HG02610 (cell line): ENCODE data around the gene NUTM2E.
"Not testable (repeated sequence)": the region's sequence is repeated elsewhere in the genome, so short reads cannot be mapped to it uniquely, and the experiment has no call there.

Source experiments
- ATAC-seq: cut with Tn5 transposase; IDR thresholded peaks from one replicate; pipeline ENCODE4 v1.9.1; 2021; ENCODE audit warnings: mild to moderate bottlenecking, moderate library complexity; ENCODE audit not compliant: unreplicated experiment

The NUTM2E gene, protein sequence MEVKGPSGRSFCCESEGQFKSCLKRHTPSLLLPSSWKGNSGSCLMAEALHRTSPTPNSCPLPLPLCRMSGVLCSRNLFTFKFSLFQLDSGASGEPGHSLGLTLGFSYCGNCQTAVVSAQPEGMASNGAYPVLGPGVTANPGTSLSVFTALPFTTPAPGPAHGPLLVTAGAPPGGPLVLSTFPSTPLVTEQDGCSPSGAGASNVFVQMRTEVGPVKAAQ (N-terminal part only)

DNA sequence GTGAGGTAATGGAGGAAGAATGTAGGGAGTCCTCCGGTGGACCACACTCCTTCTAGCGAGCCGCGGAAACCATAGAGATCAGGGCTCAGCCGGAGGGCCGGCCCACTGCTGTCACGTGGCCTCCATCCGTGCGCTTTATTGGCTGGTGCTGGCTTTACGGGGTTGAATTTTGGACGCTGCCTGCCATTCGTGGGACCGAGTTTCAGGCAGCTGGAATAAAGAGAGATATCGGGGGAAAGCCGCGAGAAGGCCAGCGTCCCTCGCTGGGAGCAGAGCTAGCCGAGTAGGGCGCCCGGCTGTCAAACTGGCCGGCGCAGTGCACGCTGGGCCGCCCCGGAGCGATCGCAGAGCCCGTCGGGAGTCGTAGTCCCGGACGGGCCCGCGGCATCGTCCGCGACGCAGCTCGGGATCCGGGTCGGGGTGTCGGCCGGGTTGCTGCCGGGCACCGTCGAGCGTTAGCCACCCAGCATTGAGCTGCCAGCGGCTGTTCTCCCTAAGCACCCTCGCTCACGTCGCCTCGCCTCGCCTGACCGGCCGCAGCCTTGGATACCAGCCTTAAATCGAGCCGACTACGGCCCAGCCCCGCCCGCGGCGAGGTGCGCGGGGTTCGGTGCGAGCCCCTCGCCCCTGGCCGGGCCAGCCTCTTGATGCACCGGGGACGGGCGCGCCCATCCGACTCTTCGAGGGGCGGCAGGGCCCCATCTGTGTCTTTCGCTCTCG is at the start of gene NUTM2E:
TSS of gene NUTM2E (plus strand) at position 244 of the 720 bp plus-strand sequence. CDS start 15,002 bp downstream, outside the sequence.
- peak; percentile 95 for ATAC-seq

DNA sequence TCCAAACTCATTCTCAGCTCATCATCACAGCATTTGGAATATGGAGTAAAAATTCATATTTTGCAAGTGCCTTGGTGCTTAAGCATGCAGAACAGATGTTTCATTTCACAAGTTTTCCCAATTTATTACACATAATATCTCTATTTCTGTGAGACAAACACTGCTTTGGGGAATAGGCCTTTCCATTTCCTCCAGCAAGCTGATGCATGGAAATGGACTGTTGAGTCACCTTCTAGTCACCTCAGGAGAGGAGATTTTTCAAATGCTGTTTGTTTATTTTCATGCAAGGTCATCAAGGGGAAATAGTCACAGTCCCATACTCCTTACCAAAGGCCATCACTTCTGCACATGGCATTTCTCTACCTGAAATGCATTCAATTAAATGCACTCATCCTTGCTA is 48.5 kb upstream of the NUTM2E start:
- ATAC-seq, result not testable (repeated sequence)

DNA sequence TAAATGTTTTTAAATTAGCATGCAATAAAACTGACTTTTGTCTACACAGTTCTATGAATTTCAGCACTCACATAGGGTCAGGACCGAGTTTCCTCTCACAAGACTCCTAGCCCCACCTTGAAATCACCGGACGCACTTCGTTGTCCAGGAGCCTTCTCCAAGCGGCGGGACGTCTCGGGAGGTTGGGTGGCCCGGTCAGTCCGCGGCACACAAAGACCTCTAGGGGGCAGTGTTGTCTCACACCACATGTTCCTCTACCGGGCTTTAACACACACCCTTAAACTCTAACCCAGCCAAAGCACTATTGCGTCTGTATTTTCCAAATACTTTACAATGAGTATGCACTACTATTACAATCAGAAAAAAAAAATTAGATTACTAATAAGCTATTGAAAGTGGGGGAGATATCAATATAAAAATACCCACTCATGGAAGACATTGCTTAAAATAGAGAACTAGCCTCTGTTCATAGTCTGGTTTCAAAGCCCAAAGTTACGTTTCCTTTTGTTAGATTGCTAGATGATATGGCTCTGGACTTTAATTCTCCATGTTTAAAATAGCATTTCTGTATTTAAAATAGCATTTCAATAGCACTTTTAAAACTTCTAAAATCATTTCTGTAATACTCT is 47.1 kb upstream of the NUTM2E start:
- peak; percentile 86 for ATAC-seq

DNA sequence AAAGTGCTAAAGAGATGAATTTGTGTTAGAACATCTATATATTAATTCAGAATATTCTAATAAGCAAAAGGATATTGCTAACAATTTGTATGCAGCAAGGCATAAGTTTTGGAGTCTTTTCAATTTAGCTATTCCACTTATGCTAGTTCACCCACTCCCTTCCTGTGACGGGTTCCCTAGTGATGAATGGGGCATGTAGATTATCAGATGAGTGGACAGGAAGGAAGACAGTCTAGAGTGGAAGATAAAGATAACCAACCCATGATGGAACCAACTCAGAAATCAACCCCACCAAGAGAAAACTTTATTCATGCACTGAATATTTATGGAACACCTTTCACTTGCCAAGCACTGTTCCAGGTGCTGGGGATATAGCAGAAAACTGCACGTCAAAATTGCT is 46.5 kb upstream of the NUTM2E start:
- ATAC-seq, result not testable (repeated sequence)

DNA sequence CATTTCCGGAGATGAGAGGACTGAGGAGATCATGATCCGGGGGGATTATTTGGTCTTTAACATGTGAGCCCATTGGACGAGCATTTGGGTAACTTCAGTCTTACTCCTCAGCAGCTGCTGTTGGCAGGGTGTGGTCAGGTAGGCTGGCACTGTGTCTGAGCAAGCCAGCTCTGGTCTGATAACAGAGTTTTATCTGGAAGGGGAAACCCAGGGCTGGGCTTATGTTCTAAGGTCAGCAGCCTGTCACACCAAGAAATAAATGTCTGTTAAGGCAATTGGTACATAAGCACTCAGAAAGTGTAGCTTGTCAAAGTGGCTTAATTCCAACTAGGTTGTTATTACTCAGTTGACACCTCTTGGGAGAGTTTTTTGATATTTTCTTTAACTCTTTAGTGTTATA is 45.0 kb upstream of the NUTM2E start:
- ATAC-seq, result not testable (repeated sequence)

DNA sequence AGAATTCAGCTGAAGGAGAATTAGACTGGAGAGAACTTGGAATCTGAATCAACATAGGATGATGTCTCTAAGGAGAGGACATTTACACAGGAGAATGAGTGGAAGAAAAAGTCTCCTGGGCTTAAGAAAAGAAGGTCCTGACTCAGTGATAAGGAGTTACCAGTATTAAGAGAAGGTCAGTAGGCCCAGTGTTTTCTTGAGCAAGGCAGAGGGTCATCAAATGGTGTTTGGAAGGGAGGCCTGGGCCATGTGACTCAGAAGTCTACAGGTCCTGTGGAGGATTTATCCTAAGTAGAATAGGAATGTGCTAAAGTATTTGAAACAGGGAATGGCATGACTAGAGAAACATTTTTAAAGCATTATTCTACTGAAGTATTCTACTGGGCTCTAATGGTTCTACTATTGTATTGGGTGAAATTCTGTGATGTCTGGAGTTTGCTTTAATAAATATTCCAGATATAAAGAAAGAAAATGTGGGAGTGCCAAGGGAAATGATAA is 39.0 kb upstream of the NUTM2E start:
- not testable (repeated sequence) for ATAC-seq

DNA sequence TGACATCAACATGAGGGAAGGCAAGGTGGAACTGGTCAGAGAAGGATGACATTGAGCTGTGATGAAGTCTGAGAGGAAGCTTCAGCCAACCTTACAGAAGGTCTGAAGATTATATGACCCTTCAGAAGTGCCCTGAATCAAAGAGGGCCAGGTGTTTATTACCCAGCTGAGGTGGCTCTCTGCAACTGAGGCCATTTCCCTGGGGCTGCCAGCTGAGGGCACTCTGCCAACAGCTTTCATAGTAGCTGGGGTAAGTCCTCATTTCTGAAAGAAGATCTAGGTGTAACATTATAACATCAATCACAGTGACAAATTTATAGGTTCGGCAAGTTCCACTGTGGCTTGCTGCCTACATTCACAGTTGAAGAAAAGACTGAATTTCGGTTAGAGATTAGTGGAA is 37.2 kb upstream of the NUTM2E start:
- peak; percentile 34 for ATAC-seq

DNA sequence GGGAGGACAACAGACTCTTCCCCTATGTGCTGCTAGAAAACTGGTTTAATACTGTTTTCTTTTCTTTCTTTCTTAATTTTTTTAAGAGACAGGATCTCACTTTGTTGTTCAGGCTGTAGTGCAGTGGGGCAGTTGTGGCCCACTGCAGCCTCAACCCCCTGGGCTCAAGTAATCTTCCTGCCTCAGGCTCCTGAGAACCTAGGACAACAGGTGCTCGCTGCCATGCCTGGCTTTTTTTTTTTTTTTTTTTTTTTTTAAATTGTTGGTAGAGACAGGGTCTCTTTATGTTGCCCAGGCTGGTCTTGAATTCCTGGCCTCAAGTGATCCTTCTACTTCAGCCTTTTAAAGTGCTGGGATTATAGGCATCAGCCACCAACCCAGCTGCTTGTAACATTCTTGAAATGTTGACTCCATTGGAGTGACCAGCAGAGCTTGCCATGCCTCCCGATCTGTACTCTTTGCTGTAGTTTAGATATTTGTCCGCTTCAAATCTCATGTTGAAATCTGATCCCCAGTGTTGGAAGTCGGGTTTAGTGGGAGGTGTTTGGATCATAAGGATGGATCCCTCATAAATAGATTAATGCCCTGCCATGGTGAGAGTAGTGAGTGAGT is 34.5 kb upstream of the NUTM2E start:
- ATAC-seq, result not testable (repeated sequence)

DNA sequence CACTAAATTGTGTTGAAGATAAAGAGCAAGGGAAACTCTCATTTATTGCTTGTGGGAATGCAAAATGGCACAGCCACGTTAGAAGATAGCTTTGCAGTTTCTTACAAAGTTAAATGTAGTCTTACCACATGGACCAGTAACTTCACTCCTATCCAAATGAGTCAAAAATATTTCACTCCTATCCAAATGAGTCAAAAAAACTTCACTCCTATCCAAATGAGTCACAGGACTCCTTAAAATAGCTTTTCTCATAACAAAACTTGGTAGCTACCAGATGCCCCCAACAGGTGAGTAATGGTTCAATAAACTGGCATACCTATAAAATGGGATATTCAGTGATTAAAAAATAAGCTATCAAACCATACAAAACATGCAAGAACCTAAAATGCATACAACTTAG is 27.2 kb upstream of the NUTM2E start:
- ATAC-seq, result peak; percentile 97

DNA sequence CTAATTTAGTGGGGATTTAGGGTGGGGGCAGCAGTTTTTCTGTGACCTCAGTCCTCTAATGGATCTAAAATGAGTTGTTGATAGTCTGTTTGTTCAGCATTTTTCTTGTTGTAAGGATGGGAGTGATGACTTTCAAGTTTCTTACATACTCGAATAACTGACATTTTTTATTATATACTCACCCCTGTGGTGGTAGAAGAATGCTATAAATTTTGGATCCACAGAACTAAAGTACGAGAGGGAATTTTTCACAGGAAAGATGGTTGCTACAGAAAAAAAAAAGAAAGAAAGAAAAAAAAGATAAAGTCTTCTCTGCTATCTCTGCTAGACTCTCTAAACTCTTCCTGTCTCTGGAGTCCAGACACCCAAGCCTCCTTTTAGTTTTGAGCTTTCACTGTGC is 20.7 kb upstream of the NUTM2E start:
- not testable (repeated sequence) for ATAC-seq

DNA sequence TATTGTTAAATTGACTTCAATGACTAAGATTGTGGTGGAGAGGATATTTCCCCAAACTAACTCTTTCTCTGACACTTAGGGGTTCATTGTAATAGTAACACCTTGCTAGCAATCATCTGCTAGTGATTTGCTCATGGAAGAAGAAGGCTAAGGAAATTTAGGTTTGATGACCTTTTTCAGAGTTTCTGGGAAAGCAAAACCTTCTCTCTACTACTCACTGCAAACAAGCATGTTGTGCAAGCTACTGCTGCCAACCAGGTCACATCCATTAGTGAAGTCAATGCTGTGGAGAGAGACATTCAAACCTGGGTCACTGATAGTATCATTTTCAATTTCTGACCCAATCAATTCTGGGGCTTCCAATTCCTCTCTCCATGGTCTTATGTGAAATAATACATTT is 14.6 kb upstream of the NUTM2E start:
- not testable (repeated sequence) for ATAC-seq

DNA sequence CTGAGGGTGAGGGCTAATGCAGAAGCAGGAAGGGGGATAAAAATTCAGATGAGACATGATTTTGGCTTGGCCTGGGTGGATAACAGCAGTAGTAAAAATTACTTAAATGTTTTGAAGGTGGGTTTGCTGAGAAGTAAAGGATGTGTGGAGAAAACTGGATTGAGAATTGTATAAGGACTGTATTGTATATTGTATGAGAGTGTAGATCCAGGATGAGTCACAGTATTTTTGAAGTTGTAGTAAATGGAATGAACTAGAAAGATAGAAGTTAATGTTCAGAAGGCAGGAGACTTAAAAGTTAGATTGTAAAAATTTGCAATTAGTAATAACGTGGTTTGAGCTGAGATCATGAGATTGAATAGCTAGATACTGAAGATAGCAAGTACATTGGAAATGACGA is 10.2 kb upstream of the NUTM2E start:
- ATAC-seq, result not testable (repeated sequence)

DNA sequence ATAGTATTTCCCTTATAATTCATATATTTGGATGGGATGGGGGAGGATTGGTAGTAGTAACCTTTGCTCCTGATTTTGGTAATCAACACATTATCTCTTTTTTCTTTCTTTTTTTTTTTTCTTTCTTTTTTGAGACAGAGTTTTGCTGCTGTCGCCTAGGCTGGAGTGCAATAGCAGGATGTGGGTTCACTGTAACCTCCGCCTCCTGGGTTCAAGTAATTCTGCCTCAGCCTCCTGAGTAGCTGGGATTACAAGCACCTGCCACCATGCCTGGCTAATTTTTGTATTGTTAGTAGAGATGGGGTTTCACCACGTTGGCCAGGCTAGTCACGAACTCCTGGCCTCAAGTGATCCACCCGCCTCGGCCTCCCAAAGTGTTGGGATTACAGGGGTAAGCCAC is 3.2 kb upstream of the NUTM2E start:
- not testable (repeated sequence) for ATAC-seq

DNA sequence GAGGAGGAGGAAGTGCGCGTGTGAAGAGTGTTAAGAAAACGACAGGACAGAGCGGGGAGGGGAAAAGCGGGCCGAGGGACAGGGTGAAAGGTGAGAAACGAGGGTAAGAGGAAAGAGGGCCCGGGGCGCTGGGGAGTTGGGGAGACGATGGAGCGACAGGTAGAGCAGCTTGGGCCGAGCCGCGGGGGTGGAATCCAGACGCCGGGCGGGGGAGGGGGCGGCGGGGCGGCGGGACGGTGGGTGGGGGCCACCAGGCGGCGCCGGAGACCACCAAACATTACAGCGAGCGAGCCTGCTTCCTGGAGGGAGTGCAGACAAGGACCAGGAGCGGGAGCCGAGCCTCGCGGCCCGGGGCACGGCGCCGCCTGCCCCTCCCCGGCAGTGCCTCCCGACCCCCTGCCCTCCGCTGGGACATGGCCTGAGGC is 940 bp upstream of the NUTM2E start:
- ATAC-seq, result peak; percentile 7

DNA sequence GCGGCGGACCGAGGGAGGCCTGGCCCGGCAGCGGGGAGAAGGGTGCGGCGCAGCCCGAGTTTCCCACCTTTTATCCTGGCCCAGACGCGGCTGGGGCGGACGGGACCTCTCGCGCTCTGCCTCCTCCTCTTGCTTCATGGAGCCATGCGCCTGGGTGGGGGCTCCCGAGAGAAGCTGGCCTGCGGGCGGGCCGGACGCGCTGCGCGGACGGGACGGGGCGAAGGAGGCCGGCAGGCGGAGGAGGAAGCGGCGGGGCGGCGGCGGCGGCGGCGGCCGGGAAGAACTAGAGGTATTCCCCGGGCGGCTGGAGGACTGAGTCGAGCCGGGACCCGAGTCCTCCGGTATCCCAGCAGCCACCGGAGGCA is 426 bp upstream of the NUTM2E start:
- not testable (repeated sequence) for ATAC-seq

DNA sequence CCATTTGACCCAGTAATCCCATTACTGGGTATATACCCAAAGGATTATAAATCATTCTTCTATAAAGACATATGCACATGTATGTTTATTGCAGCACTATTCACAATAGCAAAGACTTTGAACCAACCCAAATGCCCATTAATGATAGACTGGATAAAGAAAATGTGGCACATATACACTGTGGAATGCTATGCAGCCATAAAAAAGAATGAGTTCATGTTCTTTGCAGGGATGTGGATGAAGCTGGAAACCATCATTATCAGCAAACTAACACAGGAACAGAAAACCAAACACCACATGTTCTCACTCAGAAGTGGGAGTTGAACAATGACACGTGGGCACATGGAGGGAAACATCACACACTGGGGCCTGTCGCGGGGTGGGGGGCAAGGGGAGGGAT is 7.3 kb downstream of the NUTM2E start:
- not testable (repeated sequence) for ATAC-seq

DNA sequence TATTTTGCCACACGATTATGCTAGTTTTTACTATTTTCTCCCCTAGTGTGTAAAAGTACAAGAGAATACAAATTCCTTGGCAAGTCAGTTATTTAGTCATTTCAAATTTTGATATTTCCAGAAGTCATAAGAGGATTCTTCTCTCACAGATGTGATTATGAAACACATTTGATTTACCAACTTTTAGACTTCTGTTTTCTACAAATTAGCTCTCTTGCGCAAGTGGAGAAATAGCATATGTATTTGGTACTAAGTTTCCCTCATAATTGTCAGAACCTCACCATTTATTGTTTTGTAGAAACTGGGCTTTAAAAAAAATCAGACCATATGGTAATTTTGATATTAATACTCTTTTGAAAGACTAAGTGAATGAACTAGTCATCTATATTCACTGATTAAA is 9.4 kb downstream of the NUTM2E start:
- not testable (repeated sequence) for ATAC-seq

DNA sequence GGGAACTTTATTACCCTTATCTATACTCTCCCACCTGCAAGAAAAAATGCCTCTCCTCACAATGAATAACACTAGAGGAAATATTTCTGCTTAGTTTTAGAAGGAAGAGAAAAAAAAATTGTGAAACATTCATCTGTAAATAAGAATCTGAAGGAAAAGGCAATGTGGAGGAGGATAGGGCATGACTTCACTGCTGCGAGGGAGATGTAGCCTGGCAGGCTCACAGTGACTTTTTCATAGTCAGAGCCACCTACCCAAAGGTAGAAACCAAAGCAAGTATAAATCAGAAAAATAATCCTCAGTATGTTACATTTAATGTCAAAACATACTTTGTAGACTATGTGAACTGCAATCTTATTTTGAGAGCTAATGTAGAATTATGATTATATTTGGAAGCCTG is 10.4 kb downstream of the NUTM2E start:
- not testable (repeated sequence) for ATAC-seq

DNA sequence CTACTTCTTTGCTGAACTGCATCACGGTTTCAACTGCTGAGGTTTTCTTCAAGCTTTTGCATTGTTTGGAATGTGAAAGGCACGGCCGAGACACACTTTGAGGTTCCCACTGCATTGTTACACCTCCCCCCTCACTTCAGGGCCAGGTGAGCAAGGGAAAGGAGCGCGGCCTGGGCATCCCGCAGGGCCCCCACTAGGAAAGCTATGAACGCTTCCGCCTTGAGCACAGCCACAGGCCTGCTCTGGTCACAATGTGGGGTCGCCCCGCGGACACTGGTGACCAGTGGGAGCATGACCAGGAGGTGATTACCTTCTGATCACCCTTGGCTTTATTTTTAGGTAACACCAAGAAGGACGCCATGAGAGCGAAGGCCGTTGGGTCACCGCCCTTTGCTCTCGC is 11.9 kb downstream of the NUTM2E start:
- not testable (repeated sequence) for ATAC-seq

DNA sequence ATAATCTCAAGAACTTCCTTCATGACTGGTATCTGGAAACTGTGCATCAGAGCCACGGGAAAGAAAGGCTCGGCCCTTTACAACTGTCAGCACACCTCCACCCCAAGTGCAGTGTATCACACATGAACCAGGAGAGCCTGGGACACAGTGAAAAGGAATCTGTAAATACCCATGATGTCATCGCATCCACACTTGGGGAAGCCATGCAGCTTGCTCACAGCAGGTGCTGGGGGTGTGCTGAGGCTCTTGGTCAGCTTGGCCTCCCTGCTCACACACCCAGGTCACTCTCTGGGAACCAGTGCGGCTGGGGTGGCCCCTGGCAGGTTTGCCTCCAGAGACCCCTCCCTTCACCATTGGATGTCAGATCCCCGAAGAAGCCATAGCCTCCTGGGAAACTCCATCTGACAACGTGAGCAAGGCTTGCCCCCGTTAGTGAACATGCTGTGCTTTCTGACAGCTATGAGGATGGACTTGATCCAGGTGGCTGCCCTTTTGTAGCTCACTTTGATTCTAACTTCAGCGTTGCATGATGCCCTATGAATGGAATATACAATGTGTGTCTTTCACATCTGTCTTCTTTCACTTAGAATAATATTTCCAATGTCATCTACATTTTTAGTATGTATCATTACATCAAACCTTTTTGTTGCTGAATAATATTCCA is 26.8 kb downstream of the NUTM2E start:
- ATAC-seq, result not testable (repeated sequence)

DNA sequence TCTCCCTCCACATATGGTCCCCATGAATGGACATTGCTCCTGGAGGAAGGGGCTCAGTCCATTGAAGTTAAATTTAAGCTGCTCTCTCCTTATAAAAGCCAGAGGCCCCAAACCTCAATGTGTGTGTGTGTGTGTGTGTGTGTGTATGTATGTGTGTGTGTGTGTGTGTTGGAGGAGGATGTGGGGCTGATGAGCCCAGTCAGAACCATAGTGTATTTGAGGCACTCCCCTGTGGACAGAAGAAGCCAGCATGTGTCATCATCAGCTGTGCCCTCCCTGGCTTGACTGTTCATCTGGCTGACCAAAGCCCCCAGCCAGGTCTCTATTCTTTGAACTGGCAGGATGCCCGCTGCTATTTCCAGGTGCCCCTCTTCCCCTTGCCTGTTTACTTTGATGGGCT is 35.7 kb downstream of the NUTM2E start:
- not testable (repeated sequence) for ATAC-seq
